Stimulated activated CD4-positive, alpha-beta T cell treated with anti-CD3 and anti-CD28 coated beads, TNF-alpha, amount 100 ng/mL, for 48 hours (primary cell): ENCODE results near the gene SLC35G2.
"Not testable (repeated sequence)": the region's sequence is repeated elsewhere in the genome, so short reads cannot be mapped to it uniquely, and the experiment has no call there.

Source experiments
- DNase-seq, 3 donors: peaks; one replicate each; pipeline ENCODE4 v3.0.0-alpha.2; 2020; ENCODE audit warnings: low read depth in 3 of 3

SLC35G2 gene

GRCh38 chr3:136885357-136886213, 66.7 kb downstream of the SLC35G2 start:
- DNase-seq, result no peak

GRCh38 chr3:136889947-136890346, 71.0 kb downstream of the SLC35G2 start:
- no peak for DNase-seq

- DNase-seq, result no peak
These were observed 73.3 kb downstream of the SLC35G2 start for GRCh38 chr3:136891934-136892855.

GRCh38 chr3:136893848-136894443, 75.0 kb downstream of the SLC35G2 start:
- DNase-seq, result no peak

- not testable (repeated sequence) for DNase-seq
These were observed 78.2 kb downstream of the SLC35G2 start for GRCh38 chr3:136897171-136897570.

DNA sequence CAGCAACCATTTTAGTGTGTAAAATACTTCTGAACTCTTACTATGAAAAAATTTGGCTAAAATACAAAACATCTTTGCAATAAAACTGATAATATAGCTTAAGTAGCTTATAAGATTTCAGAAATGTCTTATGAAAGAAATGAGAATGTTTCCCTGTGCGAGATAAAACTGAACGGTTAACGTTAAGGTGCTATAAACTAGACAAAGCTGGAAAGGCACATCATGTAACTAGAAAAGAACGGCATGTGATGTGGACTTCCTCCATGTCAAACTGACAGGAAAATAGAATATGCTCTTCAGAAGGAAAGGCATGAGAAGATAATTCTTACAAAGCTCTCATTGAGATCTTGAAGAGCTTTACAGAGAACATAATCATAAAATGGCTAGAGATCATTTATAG, 79.6 kb downstream of the SLC35G2 start:
- DNase-seq, result no peak

DNA sequence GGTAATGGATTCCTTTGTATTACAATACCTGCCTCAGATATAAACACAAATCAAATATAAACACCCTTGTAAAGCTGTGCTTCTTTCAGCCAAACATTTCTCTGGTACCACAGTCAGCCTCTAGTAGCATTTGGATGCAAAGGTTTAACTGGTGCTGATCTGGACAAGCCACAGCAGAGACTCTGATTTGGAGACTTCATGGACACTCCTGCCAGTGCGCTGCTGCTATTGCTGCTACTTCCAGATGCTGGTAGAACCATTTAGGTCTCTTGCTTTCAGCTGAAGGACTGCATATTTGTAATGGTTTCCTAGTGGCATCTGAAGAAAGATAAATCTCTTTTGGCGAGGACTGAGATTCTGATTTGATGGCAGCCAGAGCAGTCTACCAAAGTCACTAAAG, 80.0 kb downstream of the SLC35G2 start:
- no peak for DNase-seq

- no peak for DNase-seq
These were observed 80.8 kb downstream of the SLC35G2 start for GRCh38 chr3:136899622-136900158.

GRCh38 chr3:136900694-136901093, 81.8 kb downstream of the SLC35G2 start:
- not testable (repeated sequence) for DNase-seq

DNA sequence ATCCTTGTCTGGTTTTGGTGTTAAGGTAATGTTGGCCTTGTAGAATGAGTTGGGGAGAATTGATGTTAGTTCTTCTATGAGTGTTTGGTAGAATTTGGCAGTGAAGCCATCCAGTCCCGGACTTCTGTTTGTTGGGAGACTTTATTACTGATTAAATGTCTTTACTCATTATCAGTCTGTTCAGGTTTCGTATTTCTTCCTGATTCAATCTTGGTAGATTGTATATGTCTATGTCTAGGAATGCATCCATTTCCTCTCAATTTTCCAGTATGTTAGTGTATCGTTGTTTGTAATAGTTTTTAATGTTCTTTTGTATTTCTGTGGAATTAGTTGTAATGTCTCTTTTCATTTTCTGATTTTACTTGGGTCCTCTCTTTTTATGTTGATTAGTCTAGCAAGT, 82.5 kb downstream of the SLC35G2 start:
- no peak for DNase-seq

DNA sequence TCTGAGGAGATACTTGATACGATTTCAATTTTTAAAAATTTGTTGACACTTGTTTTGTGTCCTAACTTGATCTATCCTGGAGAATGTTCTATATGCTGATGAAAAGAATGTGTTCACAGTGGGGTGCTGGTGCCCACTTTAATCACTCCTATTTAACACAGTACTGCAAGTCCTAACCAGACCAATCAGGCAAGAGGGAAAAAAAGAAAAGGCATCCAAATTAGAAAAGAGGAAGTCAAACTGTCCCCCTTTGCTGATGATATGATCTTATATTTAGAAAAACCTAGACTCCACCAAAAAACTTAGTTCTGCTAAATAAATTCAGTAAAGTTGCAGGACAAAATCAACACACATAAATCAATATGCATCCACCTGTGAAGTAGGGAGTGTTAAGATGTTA, 83.6 kb downstream of the SLC35G2 start:
- not testable (repeated sequence) for DNase-seq

DNA sequence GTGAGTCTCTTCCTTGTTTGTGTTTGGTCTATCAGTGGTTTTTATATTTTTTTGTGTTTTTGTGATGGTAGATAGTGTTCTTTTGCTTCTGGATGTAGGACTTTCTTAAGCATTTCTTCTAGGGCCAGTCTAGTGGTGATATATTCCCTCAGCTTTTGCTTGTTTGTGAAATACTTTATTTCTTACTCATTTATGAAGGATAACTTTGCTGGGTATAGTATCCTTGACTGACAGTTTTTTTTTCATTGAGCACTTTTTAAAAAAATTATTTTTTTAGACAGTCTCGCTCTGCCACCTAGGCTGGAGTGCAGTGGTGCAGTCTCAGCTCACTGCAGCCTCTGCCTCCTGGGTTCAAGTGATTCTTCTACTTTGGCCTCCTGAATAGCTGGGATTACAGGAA, 85.0 kb downstream of the SLC35G2 start:
- DNase-seq, result no peak

- DNase-seq, result no peak
These were observed 85.8 kb downstream of the SLC35G2 start for GRCh38 chr3:136904746-136905145.
